Spleen (tissue), 11 donors: ENCODE data around the gene ZG16. TPM values are rescaled to one million over a fixed set of nuclear protein-coding genes. Genes with fewer than 3 reads are reported as not detected.
A peak's percentile ranks its signal among the peaks of the same experiment; 100 is the strongest.
"Not testable (repeated sequence)": the region's sequence is repeated elsewhere in the genome, so short reads cannot be mapped to it uniquely, and the experiment has no call there.

ENCODE experiments used
- DNase-seq: peaks from one replicate; pipeline ENCODE4 v3.0.0-alpha.2; 2020
- H3K27ac ChIP-seq, 8 donors: fragments of 200-600 bp; sonication (generic) in 7 of 8; 1 replicate in 4 of 8; 2 replicates in 4 of 8; pipeline versions ENCODE4 v1.5.0 to v1.8.0; 2016 to 2021; ENCODE audit warnings: inconsistent platforms in 4 of 8, mild to moderate bottlenecking in 4 of 8, moderate library complexity in 1 of 8
- H3K27me3 ChIP-seq, 7 donors: fragments of 200-600 bp; sonication (generic) in 6 of 7; replicated peaks in 1 of 7; 1 replicate in 4 of 7; 2 replicates in 3 of 7; pipeline versions ENCODE4 v1.5.0 to v1.8.0; 2016 to 2021; ENCODE audit warnings: inconsistent platforms in 3 of 7, mild to moderate bottlenecking in 1 of 7
- H3K36me3 ChIP-seq, 6 donors: fragments of 200-600 bp; sonication (generic) in 5 of 6; 1 replicate in 4 of 6; 2 replicates in 2 of 6; pipeline versions ENCODE4 v1.5.0 to v1.8.0; 2016 to 2021; ENCODE audit warnings: inconsistent platforms in 2 of 6
- H3K4me1 ChIP-seq, 6 donors: fragments of 200-600 bp; sonication (generic) in 5 of 6; 1 replicate in 3 of 6; 2 replicates in 3 of 6; pipeline versions ENCODE4 v1.5.0 to v1.8.0; 2016 to 2021; ENCODE audit warnings: inconsistent platforms in 3 of 6
- H3K4me3 ChIP-seq, 8 donors: fragments of 200-600 bp; sonication (generic) in 7 of 8; 1 replicate in 4 of 8; 2 replicates in 4 of 8; pipeline versions ENCODE4 v1.5.0 to v1.8.0; 2016 to 2021; ENCODE audit warnings: inconsistent platforms in 4 of 8, mild to moderate bottlenecking in 4 of 8, moderate library complexity in 2 of 8
- H3K9me3 ChIP-seq, 8 donors: fragments of 200-600 bp; sonication (generic) in 7 of 8; 1 replicate in 4 of 8; 2 replicates in 4 of 8; pipeline versions ENCODE4 v1.5.0 to v1.8.0; 2016 to 2021; ENCODE audit warnings: inconsistent platforms in 4 of 8
- CTCF ChIP-seq, 11 experiments: fragments of 200-600 bp in 7 of 11; fragments of 450-650 bp in 4 of 11; sonication (generic) in 4 of 11; IDR thresholded peaks in 8 of 11; conservative IDR thresholded peaks in 3 of 11; 1 replicate in 7 of 11; 2 replicates in 4 of 11; pipeline versions ENCODE4 v1.4.0 to v1.8.0; 2016 to 2021; ENCODE audit warnings: antibody characterized with exemption in 11 of 11, inconsistent platforms in 4 of 11, mild to moderate bottlenecking in 1 of 11
- POLR2A ChIP-seq, 3 donors: fragments of 450-650 bp; IDR thresholded peaks; one replicate each; pipeline ENCODE4 v1.5.1; 2017; ENCODE audit warnings: antibody characterized with exemption in 3 of 3, mild to moderate bottlenecking in 1 of 3
- POLR2AphosphoS5 ChIP-seq, 3 donors: sonication (generic); formaldehyde crosslinking; IDR thresholded peaks; one replicate each; pipeline ENCODE4 v1.5.1; 2017; ENCODE audit warnings: antibody characterized with exemption in 3 of 3
- WGBS, 5 donors: extraction: QIAGEN DNeasy Blood & Tissue Kit in 3 of 5; methylation state at CpG; one replicate each; pipeline versions ENCODE4 v1.1.5 to v1.1.7; 2013 to 2018; 5-methylcytosine and 5-hydroxymethylcytosine counted together
- intact Hi-C: fragments of 100-400 bp; cut with DNase I; formaldehyde crosslinking; loops from one replicate; pipeline ENCODE4 v1.15.0; 2023; ENCODE audit warnings: low total_unique reads
- polyA plus RNA-seq, 3 donors: library from polyadenylated mRNA; stranded (reverse); fragments of 200-250 nt; gene quantifications; one replicate each; pipeline ENCODE4 v1.2.1, GENCODE V29; 2013
- total RNA-seq, 7 donors: library from RNA; depleted of rRNA in 3 of 7; stranded (reverse); fragments of >200 nt in 3 of 7; fragmentation: NEBNext Ultra II Directional in 4 of 7; extraction: Animal tissue kit (Norgen Biotek cat#: 25700) in 4 of 7; gene quantifications; one replicate each; pipeline versions ENCODE4 v1.1.0 to v1.2.1, GENCODE V29; 2016 to 2021
- donor health status: healthy with polysubstance abuse.
- donor health status: DM: no; HTN: no; CAD: no; lungs with moderate emphysema.
- donor health status: DM: no; HTN: no; CAD: no.
- donor health status: Bipolar disorder and iron deficiency.
- donor health status: healthy.
- donor health status: DM: no; HTN: no; CAD: no.
- donor health status: DM: yes; HTN: yes; CAD: no.

The ZG16 gene
- total and polyA plus RNA-seq, 10 donors, result 0.06 to 0.07 TPM; not detected in 8

GRCh38 chr16:29745121-29745852 is 32.8 kb upstream of the ZG16 start:
- Histone ChIP-seq H3K27ac (peak overlapping the region; percentile 78 to 96 (median 89)), H3K4me1 (peaks cover 22 to 93% (median 59%) of the 10 kb centered on the region in 6 donors), H3K9me3 (no peaks in the 10 kb centered on the region), H3K4me3 (peak overlapping the region; percentile 58 to 98 (median 82)), H3K36me3 (peaks cover 0 to 52% (median 14%) of the 10 kb centered on the region in 6 donors), H3K27me3 (no peaks in the 10 kb centered on the region)
- WGBS, 5 donors, result 15 to 24% (median 22%) methylated on average over 14 to 16 of the region's 16 CpGs
- no peak for TF ChIP-seq POLR2AphosphoS5 (IDR thresholded peaks at IDR 0.05)
- TF ChIP-seq POLR2A (IDR thresholded peaks at IDR 0.05), result no peak
- TF ChIP-seq CTCF (IDR thresholded peaks at IDR 0.05 in 8 of 11, conservative IDR thresholded peaks at IDR 0.05 in 3 of 11), result no peak
- intact Hi-C loops, result no loop called here
- peak; percentile 91 for DNase-seq

GRCh38 chr16:29745853-29746345 is 32.2 kb upstream of the ZG16 start, which contains the start of gene C16orf54:
Gene C16orf54 (minus strand): TSS chr16:29745990. CDS start chr16:29744951, 1,039 bp downstream.
- intact Hi-C loops, result no loop called here
- WGBS, 5 donors, result 10 to 34% (median 24%) methylated on average over 3 to 12 of the region's 12 CpGs
- peak; percentile 99 for DNase-seq
- Histone ChIP-seq H3K4me3 (peak within 1 kb of the TSS; percentile 58 to 98 (median 82)), H3K36me3 (peaks cover 0 to 52% (median 14%) of the 10 kb centered on the region in 6 donors), H3K4me1 (peaks cover 22 to 87% (median 53%) of the 10 kb centered on the region in 6 donors), H3K27ac (peak within 1 kb of the TSS; percentile 78 to 96 (median 89)), H3K27me3 (no peaks in the 10 kb centered on the region), H3K9me3 (no peaks in the 10 kb centered on the region)
- TF ChIP-seq POLR2A (IDR thresholded peaks at IDR 0.05), result peak in 1 of 3 donors; percentile 14
- peak; percentile 90 to 93 (median 91) for TF ChIP-seq POLR2AphosphoS5 (IDR thresholded peaks at IDR 0.05)
- peak in 1 of 11 experiments; percentile 10 for TF ChIP-seq CTCF (IDR thresholded peaks at IDR 0.05 in 8 of 11, conservative IDR thresholded peaks at IDR 0.05 in 3 of 11)

GRCh38 chr16:29746518-29746917 is 31.5 kb upstream of the ZG16 start:
- H3K27me3 ChIP-seq, intact Hi-C loops, H3K9me3 ChIP-seq: not testable (repeated sequence)
- Histone ChIP-seq H3K27ac (peak overlapping the region; percentile 78 to 96 (median 89)), H3K4me1 (peaks cover 22 to 81% (median 49%) of the 10 kb centered on the region in 6 donors), H3K36me3 (peaks cover 0 to 47% (median 14%) of the 10 kb centered on the region in 6 donors), H3K4me3 (peak overlapping the region in 6 of 8 donors; percentile 58 to 98 (median 84))
- peak; percentile 76 for DNase-seq
- 18 to 42% (median 37%) methylated on average over 4 of the region's 4 CpGs for WGBS, 5 donors

GRCh38 chr16:29747947-29748759 is 29.9 kb upstream of the ZG16 start:
- WGBS, 5 donors, result 92 to 97% (median 95%) methylated on average over 13 to 30 of the region's 30 CpGs
- peak overlapping the region in 4 of 8 donors; percentile 20 to 96 (median 94) for H3K27ac ChIP-seq
- intact Hi-C loops, result no loop called here
- no peaks in the 10 kb centered on the region for H3K27me3 ChIP-seq
- H3K9me3 ChIP-seq, result no peaks in the 10 kb centered on the region
- peaks cover 22 to 65% (median 33%) of the 10 kb centered on the region in 6 donors for H3K4me1 ChIP-seq
- H3K36me3 ChIP-seq, result peaks cover 0 to 31% (median 2%) of the 10 kb centered on the region in 6 donors
- DNase-seq, result peak; percentile 77
- H3K4me3 ChIP-seq, result no peak overlapping the region
- TF ChIP-seq POLR2AphosphoS5 (IDR thresholded peaks at IDR 0.05), result no peak
- TF ChIP-seq CTCF (IDR thresholded peaks at IDR 0.05 in 8 of 11, conservative IDR thresholded peaks at IDR 0.05 in 3 of 11), result no peak
- no peak for TF ChIP-seq POLR2A (IDR thresholded peaks at IDR 0.05)

GRCh38 chr16:29748760-29749149 is 29.3 kb upstream of the ZG16 start:
- H3K9me3 ChIP-seq, DNase-seq, intact Hi-C loops, H3K27me3 ChIP-seq, H3K4me3 ChIP-seq: not testable (repeated sequence)
- peaks cover 0 to 25% (median 2%) of the 10 kb centered on the region in 6 donors for H3K36me3 ChIP-seq
- peaks cover 18 to 59% (median 27%) of the 10 kb centered on the region in 6 donors for H3K4me1 ChIP-seq
- WGBS, 5 donors, result 65 to 90% (median 85%) methylated on average over 3 to 4 of the region's 4 CpGs
- H3K27ac ChIP-seq, result peak overlapping the region in 1 of 8 donors; percentile 27
